Caco-2 (cell line): ENCODE measurements around the gene PRR9. TPM values are rescaled to one million over a fixed set of nuclear protein-coding genes. Genes with fewer than 3 reads are reported as not detected.

ENCODE experiments used
- BruUV-seq: library from RNA; stranded (reverse); fragments of 400-500 nt; replicated peaks from 2 replicates; lab custom pipeline; 2021; lab: Mats Ljungman, UMichigan
- CTCF ChIA-PET: fragments of 300-600 bp; sonication (Branson Sonifier 250); formaldehyde crosslinking; loops from one replicate; lab custom pipeline; 2022; ENCODE audit warnings: antibody characterized with exemption; lab: Charles Lee
- POLR2A ChIA-PET: fragments of 300-600 bp; sonication (Branson Sonifier 250); formaldehyde crosslinking; loops from one replicate; lab custom pipeline; 2022; ENCODE audit warnings: antibody characterized with exemption; lab: Charles Lee
- DNase-seq, 2 experiments: peaks; one replicate each; pipeline versions ENCODE4 v3.0.0 to v3.0.0-alpha.2; 2020 to 2022
- H3K27me3 ChIP-seq: replicated peaks from 2 replicates; pipeline ENCODE4 v1.6.0; 2011; ENCODE audit warnings: low read length; ENCODE audit not compliant: control insufficient read depth, insufficient read depth
- H3K36me3 ChIP-seq: 2 replicates; pipeline ENCODE4 v1.5.1; 2011; ENCODE audit warnings: low read length; ENCODE audit not compliant: control insufficient read depth, insufficient read depth
- H3K4me1 ChIP-seq: fragments of 250-450 bp; sonication (Bioruptor Pico); 2 replicates; pipeline ENCODE4 v1.5.1; 2020; ENCODE audit warnings: mild to moderate bottlenecking
- H3K4me3 ChIP-seq: 2 replicates; pipeline ENCODE4 v1.5.1; 2011; ENCODE audit warnings: low read depth, mild to moderate bottlenecking, control low read depth, low read length
- H3K9me3 ChIP-seq: fragments of 250-450 bp; sonication (Bioruptor Pico); 2 replicates; pipeline ENCODE4 v1.5.1; 2020; ENCODE audit warnings: mild to moderate bottlenecking, moderate library complexity
- H3K27ac Mint-ChIP-seq: one replicate; pipeline ENCODE4 v1.8.0; 2022; ENCODE audit warnings: mixed read lengths; ENCODE audit not compliant: unreplicated experiment
- H3K27me3 Mint-ChIP-seq: one replicate; pipeline ENCODE4 v1.8.0; 2022; ENCODE audit warnings: mixed read lengths; ENCODE audit not compliant: insufficient read depth, unreplicated experiment
- H3K36me3 Mint-ChIP-seq: one replicate; pipeline ENCODE4 v1.8.0; 2022; ENCODE audit warnings: mild to moderate bottlenecking, mixed read lengths; ENCODE audit not compliant: insufficient read depth, unreplicated experiment
- H3K4me1 Mint-ChIP-seq: one replicate; pipeline ENCODE4 v1.8.0; 2022; ENCODE audit warnings: low read depth, mixed read lengths; ENCODE audit not compliant: unreplicated experiment
- H3K4me3 Mint-ChIP-seq: one replicate; pipeline ENCODE4 v1.8.0; 2022; ENCODE audit warnings: mild to moderate bottlenecking, moderate library complexity, mixed read lengths; ENCODE audit not compliant: unreplicated experiment
- H3K9me3 Mint-ChIP-seq: one replicate; pipeline ENCODE4 v1.8.0; 2022; ENCODE audit warnings: mixed read lengths; ENCODE audit not compliant: unreplicated experiment
- CTCF ChIP-seq, 2 experiments: fragments of 200-600 bp in 1 of 2; IDR thresholded peaks; 1 replicate in 1 of 2; 2 replicates in 1 of 2; pipeline versions ENCODE4 v1.5.1 to v1.8.0; 2011 to 2022; ENCODE audit warnings: antibody characterized with exemption in 1 of 2, control low read depth in 1 of 2, inconsistent platforms in 1 of 2, low read depth in 1 of 2, low read length in 1 of 2, mild to moderate bottlenecking in 1 of 2, moderate library complexity in 1 of 2; ENCODE audit not compliant: insufficient read depth in 1 of 2, severe bottlenecking in 1 of 2, unreplicated experiment in 1 of 2
- intact Hi-C: fragments of 100-400 bp; cut with micrococcal nuclease; formaldehyde crosslinking; loops from one replicate; pipeline ENCODE4 v1.10.0; 2022; ENCODE audit not compliant: unreplicated experiment
- total RNA-seq: library from RNA; stranded (reverse); gene quantifications from 2 replicates; pipeline ENCODE4 v1.2.3, GENCODE V29; 2022

Gene PRR9
- total RNA-seq, 1 experiment from 2014 or later = not detected

GRCh38 chr1:153261281-153262069 is 44.1 kb downstream of the PRR9 start:
- POLR2A ChIA-PET = no interaction called here

GRCh38 chr1:153262070-153262366 is 44.6 kb downstream of the PRR9 start:
- CTCF ChIA-PET = no interaction called here
- no peak for TF ChIP-seq CTCF (IDR thresholded peaks at IDR 0.05; ENCODE audit: insufficient read depth in 1 of 2, low read depth in 1 of 2, low read length in 1 of 2, severe bottlenecking in 1 of 2, unreplicated experiment in 1 of 2)
- Mint-ChIP-seq H3K9me3 (no peaks in the 10 kb centered on the region), H3K27ac (no peak overlapping the region), H3K4me3 (no peak overlapping the region), H3K36me3 (no peaks in the 10 kb centered on the region), H3K27me3 (peaks cover 26% of the 10 kb centered on the region), H3K4me1 (no peaks in the 10 kb centered on the region)
- Histone ChIP-seq H3K36me3 (no peaks in the 10 kb centered on the region), H3K9me3 (no peaks in the 10 kb centered on the region), H3K4me1 (no peaks in the 10 kb centered on the region), H3K27me3 (no peaks in the 10 kb centered on the region; the same call in 1 of the 2 replicates), H3K4me3 (no peak overlapping the region)
- DNase-seq = no peak
- intact Hi-C loops = no loop called here
- no TSS peak for BruUV-seq
- POLR2A ChIA-PET = no interaction called here

More at GRCh38 chr1:153261281-153262069, 44.1 kb downstream of the PRR9 start:
- no peaks in the 10 kb centered on the region for H3K9me3 Mint-ChIP-seq
- no peaks in the 10 kb centered on the region for H3K36me3 ChIP-seq
- no peak for DNase-seq
- H3K27ac Mint-ChIP-seq = no peak overlapping the region
- H3K4me1 ChIP-seq = no peaks in the 10 kb centered on the region
- H3K9me3 ChIP-seq = no peaks in the 10 kb centered on the region
- H3K36me3 Mint-ChIP-seq = no peaks in the 10 kb centered on the region
- intact Hi-C loops = no loop called here
- H3K27me3 Mint-ChIP-seq = peaks cover 26% of the 10 kb centered on the region
- no peaks in the 10 kb centered on the region for H3K4me1 Mint-ChIP-seq
- no peak overlapping the region for H3K4me3 ChIP-seq
- H3K4me3 Mint-ChIP-seq = no peak overlapping the region
- CTCF ChIA-PET = no interaction called here
- no peaks in the 10 kb centered on the region; the same call in 1 of the 2 replicates for H3K27me3 ChIP-seq
- BruUV-seq = no TSS peak
- no peak for TF ChIP-seq CTCF (IDR thresholded peaks at IDR 0.05; ENCODE audit: insufficient read depth in 1 of 2, low read depth in 1 of 2, low read length in 1 of 2, severe bottlenecking in 1 of 2, unreplicated experiment in 1 of 2)

GRCh38 chr1:153262462-153263157 is 45.2 kb downstream of the PRR9 start:
- no peak for TF ChIP-seq CTCF (IDR thresholded peaks at IDR 0.05; ENCODE audit: insufficient read depth in 1 of 2, low read depth in 1 of 2, low read length in 1 of 2, severe bottlenecking in 1 of 2, unreplicated experiment in 1 of 2)
- no peaks in the 10 kb centered on the region for H3K4me1 Mint-ChIP-seq
- Histone ChIP-seq H3K36me3 (no peaks in the 10 kb centered on the region), H3K4me1 (no peaks in the 10 kb centered on the region), H3K9me3 (no peaks in the 10 kb centered on the region), H3K27me3 (no peaks in the 10 kb centered on the region; the same call in 1 of the 2 replicates), H3K4me3 (no peak overlapping the region)
- peaks cover 27% of the 10 kb centered on the region for H3K27me3 Mint-ChIP-seq
- DNase-seq = no peak
- no peak overlapping the region for H3K4me3 Mint-ChIP-seq
- ChIA-PET POLR2A (no interaction called here), CTCF (no interaction called here)
- H3K36me3 Mint-ChIP-seq = no peaks in the 10 kb centered on the region
- no TSS peak for BruUV-seq
- H3K27ac Mint-ChIP-seq = no peak overlapping the region
- intact Hi-C loops = no loop called here
- H3K9me3 Mint-ChIP-seq = no peaks in the 10 kb centered on the region
